A549 treated with RU486 at 1 μM for 4 hours (cell line): ENCODE data around the gene MED17. TPM values are rescaled to one million over a fixed set of nuclear protein-coding genes. Genes with fewer than 3 reads are reported as not detected.

Experiments used
- total RNA-seq: library from RNA; stranded (reverse); fragments of 200-300 nt; extraction: Qiagen RNA extraction; gene quantifications from 5 replicates; pipeline ENCODE4 v1.2.3, GENCODE V29; 2022; ENCODE audit warnings: low read depth

MED17 gene, protein sequence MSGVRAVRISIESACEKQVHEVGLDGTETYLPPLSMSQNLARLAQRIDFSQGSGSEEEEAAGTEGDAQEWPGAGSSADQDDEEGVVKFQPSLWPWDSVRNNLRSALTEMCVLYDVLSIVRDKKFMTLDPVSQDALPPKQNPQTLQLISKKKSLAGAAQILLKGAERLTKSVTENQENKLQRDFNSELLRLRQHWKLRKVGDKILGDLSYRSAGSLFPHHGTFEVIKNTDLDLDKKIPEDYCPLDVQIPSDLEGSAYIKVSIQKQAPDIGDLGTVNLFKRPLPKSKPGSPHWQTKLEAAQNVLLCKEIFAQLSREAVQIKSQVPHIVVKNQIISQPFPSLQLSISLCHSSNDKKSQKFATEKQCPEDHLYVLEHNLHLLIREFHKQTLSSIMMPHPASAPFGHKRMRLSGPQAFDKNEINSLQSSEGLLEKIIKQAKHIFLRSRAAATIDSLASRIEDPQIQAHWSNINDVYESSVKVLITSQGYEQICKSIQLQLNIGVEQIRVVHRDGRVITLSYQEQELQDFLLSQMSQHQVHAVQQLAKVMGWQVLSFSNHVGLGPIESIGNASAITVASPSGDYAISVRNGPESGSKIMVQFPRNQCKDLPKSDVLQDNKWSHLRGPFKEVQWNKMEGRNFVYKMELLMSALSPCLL
- total RNA-seq: 14.7 to 22.6 TPM (median 20.9 TPM) in 5 replicates

GRCh38 chr11:93784145-93784934 lies at the start of gene MED17:
Gene MED17 (plus strand): TSS chr11:93784282. CDS start chr11:93784514, 232 bp downstream.

DNA sequence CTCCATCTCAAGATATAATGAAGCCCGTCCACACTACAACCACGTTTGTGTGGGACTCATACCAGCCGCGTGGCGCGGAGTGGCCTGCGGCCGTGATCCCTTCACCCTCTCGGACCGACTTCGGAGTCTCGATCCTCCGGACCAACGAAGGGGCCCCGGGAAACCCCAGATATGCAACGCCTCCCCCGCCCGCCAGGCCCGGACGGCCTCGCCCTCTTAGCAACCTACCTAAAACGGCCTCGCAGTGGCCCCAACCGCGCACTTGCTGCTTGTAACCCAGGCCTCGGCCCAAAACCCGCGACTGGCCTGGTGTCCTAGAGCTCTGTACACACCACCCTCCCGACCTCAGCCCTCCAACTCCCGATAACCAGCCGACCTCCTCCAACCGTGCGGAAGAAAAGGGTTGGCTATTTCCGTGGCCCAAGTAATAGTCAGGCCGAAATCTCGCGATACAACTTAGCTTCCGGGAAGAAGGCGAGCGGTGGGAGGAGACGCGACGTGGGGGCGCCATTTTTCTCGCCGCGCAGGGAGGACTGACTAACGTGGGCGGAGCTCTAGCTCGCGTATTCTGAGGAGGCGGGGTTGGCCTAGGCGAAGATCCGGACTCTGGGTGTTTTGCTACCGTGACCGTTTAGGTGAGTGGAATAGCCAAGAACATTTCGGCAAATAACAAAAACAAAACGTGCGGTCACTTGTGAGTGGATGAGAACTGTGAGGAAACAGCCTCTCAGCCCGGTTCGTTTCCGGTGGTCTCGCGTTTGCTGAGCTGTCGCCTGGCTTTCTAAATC lies 42.8 kb upstream of the MED17 start, which contains the start of the genes C11orf54 and TAF1D:
C11orf54 (plus strand) TSS at position 579 of the 788 bp plus-strand sequence. CDS start 5,722 bp downstream, outside the sequence.
TAF1D (minus strand) TSS at position 402 of the 788 bp plus-strand sequence. CDS start 2,191 bp downstream, outside the sequence.

GRCh38 chr11:93850594-93851018 lies 66.5 kb downstream of the MED17 start, which contains the start of gene VSTM5:
Gene VSTM5 (minus strand): TSS chr11:93850618. CDS start chr11:93850502, 116 bp downstream.

Other genes starting within 250 kb of the MED17 start
- gene SMCO4, start 240.9 kb upstream of the MED17 start, total RNA-seq: 11.8 to 20.2 TPM (median 17.4 TPM) in 5 replicates
- gene CEP295, start 122.6 kb upstream of the MED17 start, total RNA-seq: 4.2 to 7.3 TPM (median 6.3 TPM) in 5 replicates
- 54.9 to 102 TPM (median 95.3 TPM) in 5 replicates for gene TAF1D, start 42.8 kb upstream of the MED17 start, total RNA-seq
- gene C11orf54, start 42.6 kb upstream of the MED17 start, total RNA-seq: 9.7 to 15.8 TPM (median 10.8 TPM) in 5 replicates
- gene VSTM5, start 66.3 kb downstream of the MED17 start, total RNA-seq: not detected in 5 replicates
- not detected in 5 replicates for gene HEPHL1, start 237.1 kb downstream of the MED17 start, total RNA-seq